GM12878 (cell line): ENCODE measurements around the gene RABGGTB. TPM values are rescaled to one million over a fixed set of nuclear protein-coding genes. Genes with fewer than 3 reads are reported as not detected.

Experiments used
- ATAC-seq: fragments of 200-7000 bp; cut with Tn5 transposase; 3 replicates; pipeline ENCODE4 v1.9.1; 2020; ENCODE audit warnings: mild to moderate bottlenecking, moderate library complexity
- BruUV-seq: library from RNA; stranded (reverse); fragments of 400-500 nt; replicated peaks from 2 replicates; lab custom pipeline; 2021; lab: Mats Ljungman, UMichigan
- CTCF ChIA-PET: fragments of 300-600 bp; sonication (Branson Sonifier 250); formaldehyde crosslinking; extraction: SDS; loops from one replicate; lab custom pipeline; 2021; ENCODE audit warnings: inconsistent platforms; lab: Yijun Ruan, JAX
- POLR2A ChIA-PET: fragments of 350-600 bp; formaldehyde crosslinking; extraction: SDS; loops from one replicate; lab custom pipeline; 2021; ENCODE audit warnings: inconsistent platforms; lab: Charles Lee
- RAD21 ChIA-PET: fragments of 300-600 bp; sonication (Branson Sonifier 250); formaldehyde crosslinking; loops from one replicate; lab custom pipeline; 2023; ENCODE audit warnings: antibody characterized with exemption; ENCODE audit not compliant: unreplicated experiment; lab: Charles Lee
- SMC1A ChIA-PET: fragments of 300-600 bp; sonication (Branson Sonifier 250); formaldehyde crosslinking; loops from one replicate; lab custom pipeline; 2023; ENCODE audit not compliant: unreplicated experiment, uncharacterized antibody; lab: Charles Lee
- DNase-seq: peaks from one replicate; pipeline ENCODE4 v3.0.0-alpha.2; 2011; ENCODE audit warnings: low read depth, low spot score
- FAIRE-seq: peaks from 3 replicates; lab custom pipeline; 2011; peaks lifted over from hg19 to GRCh38; lab: Jason Lieb, UNC
- H2AFZ ChIP-seq: 2 replicates; pipeline ENCODE4 v1.6.0; 2011; ENCODE audit warnings: low read depth, low read length, control low read depth; ENCODE audit not compliant: control insufficient read depth
- H3K27ac ChIP-seq: 2 replicates; pipeline ENCODE4 v1.5.1; 2011; ENCODE audit warnings: control low read depth; ENCODE audit not compliant: control insufficient read depth, insufficient read depth
- H3K27me3 ChIP-seq, 2 experiments: replicated peaks in 1 of 2; 2 replicates each; pipeline versions ENCODE4 v1.6.0 to v1.6.1; 2011; ENCODE audit warnings: low read length in 1 of 2; ENCODE audit not compliant: control insufficient read depth in 2 of 2, insufficient read depth in 2 of 2
- H3K36me3 ChIP-seq, 2 experiments: 2 replicates each; pipeline ENCODE4 v1.5.1; 2011; ENCODE audit warnings: low read length in 1 of 2; ENCODE audit not compliant: control insufficient read depth in 2 of 2, insufficient read depth in 2 of 2
- H3K4me1 ChIP-seq: 2 replicates; pipeline ENCODE4 v1.6.1; 2011; ENCODE audit warnings: mild to moderate bottlenecking, low read length, moderate library complexity, mixed read lengths; ENCODE audit not compliant: control insufficient read depth, insufficient read depth
- H3K4me2 ChIP-seq: 2 replicates; pipeline ENCODE4 v1.6.0; 2011; ENCODE audit warnings: control low read depth; ENCODE audit not compliant: control insufficient read depth, insufficient read depth
- H3K4me3 ChIP-seq: fragments of 200-600 bp; sonication (generic); 2 replicates; pipeline ENCODE4 v1.5.1; 2016
- H3K79me2 ChIP-seq: 2 replicates; pipeline ENCODE4 v1.6.0; 2011; ENCODE audit warnings: low read length; ENCODE audit not compliant: control insufficient read depth, insufficient read depth
- H3K9ac ChIP-seq: 2 replicates; pipeline ENCODE4 v1.8.0; 2011; ENCODE audit warnings: low read length, control low read depth, mixed read lengths; ENCODE audit not compliant: control insufficient read depth, insufficient read depth
- H3K9me3 ChIP-seq: replicated peaks from 3 replicates; pipeline ENCODE4 v1.5.1; 2011; ENCODE audit warnings: mild to moderate bottlenecking, low read length; ENCODE audit not compliant: control insufficient read depth, insufficient read depth
- H4K20me1 ChIP-seq: 2 replicates; pipeline ENCODE4 v1.6.0; 2011; ENCODE audit not compliant: control insufficient read depth, insufficient read depth
- CBX3 ChIP-seq: fragments of 200-600 bp; sonication (generic); IDR thresholded peaks from 2 replicates; pipeline ENCODE4 v1.6.1; 2016; ENCODE audit warnings: low read depth, borderline replicate concordance
- MAX ChIP-seq: IDR thresholded peaks from 2 replicates; pipeline ENCODE4 v1.6.1; 2012; ENCODE audit warnings: low read depth, low read length, improper control_type of control experiment
- MXI1 ChIP-seq: fragments of 150-350 bp; IDR thresholded peaks from 2 replicates; pipeline ENCODE4 v1.6.1; 2011; ENCODE audit warnings: low read depth, mild to moderate bottlenecking, inconsistent platforms, low read length, improper control_type of control experiment
- NRF1 ChIP-seq: conservative IDR thresholded peaks from 2 replicates; pipeline ENCODE4 v1.6.1; 2011; ENCODE audit warnings: mild to moderate bottlenecking, low read depth, low read length, improper control_type of control experiment
- POLR2A ChIP-seq: IDR thresholded peaks from 2 replicates; pipeline ENCODE4 v1.6.1; 2011; ENCODE audit warnings: low read depth, mild to moderate bottlenecking, low read length
- POLR2AphosphoS2 ChIP-seq: IDR thresholded peaks from 2 replicates; pipeline ENCODE4 v1.6.1; 2011; ENCODE audit warnings: low read depth, mild to moderate bottlenecking, low read length, improper control_type of control experiment, moderate library complexity
- RELB ChIP-seq: fragments of 450-650 bp; IDR thresholded peaks from 2 replicates; pipeline ENCODE4 v1.6.1; 2017; ENCODE audit warnings: low read depth, mild to moderate bottlenecking, moderate library complexity
- SMAD1 ChIP-seq: fragments of 450-650 bp; IDR thresholded peaks from 2 replicates; pipeline ENCODE4 v1.6.1; 2018; ENCODE audit warnings: mild to moderate bottlenecking, low read depth; ENCODE audit not compliant: partially characterized antibody
- TCF12 ChIP-seq: IDR thresholded peaks from 2 replicates; pipeline ENCODE4 v1.6.1; 2011; ENCODE audit warnings: low read depth, mild to moderate bottlenecking, low read length
- WGBS: methylation state at CpG from one replicate; pipeline ENCODE4 v1.1.6; 2016; ENCODE audit warnings: low lambda C conversion rate; ENCODE audit not compliant: insufficient replicate concordance, insufficient coverage; ENCODE audit errors: missing lambda C conversion rate; 5-methylcytosine and 5-hydroxymethylcytosine counted together
- in situ Hi-C: fragments of 300-500 bp; cut with MboI; formaldehyde crosslinking; loops from 9 replicates; pipeline ENCODE4 v1.14.3; 2018; ENCODE audit warnings: mixed read lengths
- intact Hi-C: fragments of 100-400 bp; cut with micrococcal nuclease; formaldehyde crosslinking; loops from one replicate; pipeline ENCODE4 v1.14.2; 2022; ENCODE audit not compliant: unreplicated experiment
- polyA plus RNA-seq, 11 experiments: library from polyadenylated mRNA; depleted of rRNA in 4 of 11; unstranded in 6 of 11; stranded (reverse) in 5 of 11; fragments of >200 nt; fragmentation: Nextera tagmentation in 4 of 11; fragmentation: Illumina TruSeq in 1 of 11; extraction: Ambion mirVana in 4 of 11; extraction: Trizol in 1 of 11; gene quantifications; 1 replicate in 1 of 11; 2 replicates in 10 of 11; pipeline versions ENCODE4 v1.2.1 to v1.2.3, GENCODE V29; 2011 to 2016; ENCODE audit warnings: inconsistent platforms in 2 of 11, missing spikeins in 2 of 11, low read depth in 1 of 11
- total RNA-seq, 4 experiments: library from RNA; depleted of rRNA in 3 of 4; stranded (reverse); fragments of >200 nt in 3 of 4; fragmentation: Illumina TruSeq in 1 of 4; extraction: Trizol in 1 of 4; gene quantifications; 2 replicates each; pipeline versions ENCODE4 v1.2.1 to v1.2.3, GENCODE V29; 2013 to 2021
- TF ChIP-seq, protein P1 (sequence below): fragments of 150-350 bp; IDR thresholded peaks from 2 replicates; pipeline ENCODE4 v1.6.1; 2016; ENCODE audit warnings: low read depth, low read length
- TF ChIP-seq, protein P2 (sequence below): fragments of 150-350 bp; IDR thresholded peaks from 2 replicates; pipeline ENCODE4 v1.6.1; 2014; ENCODE audit warnings: mild to moderate bottlenecking, low read depth, low read length

RABGGTB gene
- total and polyA plus RNA-seq, 10 of the 15 experiments (the other 5 are each of a cell fraction or from before 2014, with no cell fraction given), result 50.5 to 213 (median 157) TPM

DNA sequence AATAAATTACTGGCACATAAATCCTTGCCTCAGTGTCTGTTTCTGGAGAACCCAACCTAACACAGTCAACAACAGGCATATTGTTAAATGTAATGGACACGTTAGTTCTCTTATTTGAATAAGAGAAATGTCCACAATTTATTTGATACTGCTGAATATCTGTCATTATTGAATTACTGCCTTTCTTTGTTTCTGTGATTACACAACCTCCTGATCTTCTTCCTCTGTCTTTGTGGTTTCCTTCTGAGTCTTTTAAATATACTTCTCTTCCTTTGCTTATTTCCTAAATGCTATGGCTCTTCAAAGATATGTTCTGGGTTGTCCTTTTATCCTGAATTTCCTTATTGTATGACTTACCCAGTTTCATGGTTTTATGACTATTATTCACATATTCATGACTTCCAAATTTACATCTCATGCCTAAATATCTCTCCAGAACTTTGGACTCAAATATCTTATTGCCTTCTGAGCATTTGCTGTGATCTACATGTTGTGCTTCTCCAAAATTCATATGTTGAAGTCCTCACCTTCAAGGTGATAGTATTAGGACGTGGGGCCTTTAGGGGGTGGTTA is 50.6 kb downstream of the RABGGTB start:
- H2AFZ ChIP-seq, result no peak overlapping the region
- no peaks in the 10 kb centered on the region for H3K36me3 ChIP-seq
- no peak for ATAC-seq
- H3K9ac ChIP-seq, result no peak overlapping the region
- no peak for DNase-seq
- RAD21 ChIA-PET, result no interaction called here
- H3K27ac ChIP-seq, result no peak overlapping the region
- SMC1A ChIA-PET, result interaction anchor here (0.6 kb wide), 1 partner anchor 180 kb away, joined by 3 read pairs; no protein-coding TSS in a partner anchor
- H3K4me1 ChIP-seq, result no peaks in the 10 kb centered on the region
- intact Hi-C loops (no loop called here), in situ Hi-C loops (no loop called here)
- TF ChIP-seq CBX3 (no peak), POLR2AphosphoS2 (no peak), RELB (no peak), MAX (no peak)
- POLR2A ChIA-PET, result no interaction called here
- H3K4me3 ChIP-seq, result no peak overlapping the region
- no peaks in the 10 kb centered on the region for H3K27me3 ChIP-seq
- no peak for FAIRE-seq
- H3K9me3 ChIP-seq, result no peaks in the 10 kb centered on the region
- H4K20me1 ChIP-seq, result no peaks in the 10 kb centered on the region
- H3K4me2 ChIP-seq, result no peak overlapping the region
- H3K79me2 ChIP-seq, result no peaks in the 10 kb centered on the region
- BruUV-seq, result no TSS peak
- WGBS, result 0% methylated on average over 2 of the region's 2 CpGs
- CTCF ChIA-PET, result no interaction called here

GRCh38 chr1:75838079-75838478 is 52.0 kb downstream of the RABGGTB start:
- Histone ChIP-seq H3K27ac (no peak overlapping the region), H3K79me2 (no peaks in the 10 kb centered on the region), H3K9ac (no peak overlapping the region), H3K27me3 (no peaks in the 10 kb centered on the region), H3K4me1 (no peaks in the 10 kb centered on the region), H3K9me3 (no peaks in the 10 kb centered on the region), H4K20me1 (no peaks in the 10 kb centered on the region), H3K4me2 (no peak overlapping the region), H2AFZ (no peak overlapping the region), H3K36me3 (no peaks in the 10 kb centered on the region), H3K4me3 (no peak overlapping the region)
- CTCF ChIA-PET, result no interaction called here
- DNase-seq (no peak), ATAC-seq (no peak), FAIRE-seq (no peak)
- WGBS, result 47% methylated on average over 2 of the region's 2 CpGs
- SMC1A ChIA-PET, result no interaction called here
- no TSS peak for BruUV-seq
- POLR2A ChIA-PET, result no interaction called here
- intact Hi-C loops, result no loop called here
- RAD21 ChIA-PET, result no interaction called here
- in situ Hi-C loops, result no loop called here
- TF ChIP-seq, protein P1, sequence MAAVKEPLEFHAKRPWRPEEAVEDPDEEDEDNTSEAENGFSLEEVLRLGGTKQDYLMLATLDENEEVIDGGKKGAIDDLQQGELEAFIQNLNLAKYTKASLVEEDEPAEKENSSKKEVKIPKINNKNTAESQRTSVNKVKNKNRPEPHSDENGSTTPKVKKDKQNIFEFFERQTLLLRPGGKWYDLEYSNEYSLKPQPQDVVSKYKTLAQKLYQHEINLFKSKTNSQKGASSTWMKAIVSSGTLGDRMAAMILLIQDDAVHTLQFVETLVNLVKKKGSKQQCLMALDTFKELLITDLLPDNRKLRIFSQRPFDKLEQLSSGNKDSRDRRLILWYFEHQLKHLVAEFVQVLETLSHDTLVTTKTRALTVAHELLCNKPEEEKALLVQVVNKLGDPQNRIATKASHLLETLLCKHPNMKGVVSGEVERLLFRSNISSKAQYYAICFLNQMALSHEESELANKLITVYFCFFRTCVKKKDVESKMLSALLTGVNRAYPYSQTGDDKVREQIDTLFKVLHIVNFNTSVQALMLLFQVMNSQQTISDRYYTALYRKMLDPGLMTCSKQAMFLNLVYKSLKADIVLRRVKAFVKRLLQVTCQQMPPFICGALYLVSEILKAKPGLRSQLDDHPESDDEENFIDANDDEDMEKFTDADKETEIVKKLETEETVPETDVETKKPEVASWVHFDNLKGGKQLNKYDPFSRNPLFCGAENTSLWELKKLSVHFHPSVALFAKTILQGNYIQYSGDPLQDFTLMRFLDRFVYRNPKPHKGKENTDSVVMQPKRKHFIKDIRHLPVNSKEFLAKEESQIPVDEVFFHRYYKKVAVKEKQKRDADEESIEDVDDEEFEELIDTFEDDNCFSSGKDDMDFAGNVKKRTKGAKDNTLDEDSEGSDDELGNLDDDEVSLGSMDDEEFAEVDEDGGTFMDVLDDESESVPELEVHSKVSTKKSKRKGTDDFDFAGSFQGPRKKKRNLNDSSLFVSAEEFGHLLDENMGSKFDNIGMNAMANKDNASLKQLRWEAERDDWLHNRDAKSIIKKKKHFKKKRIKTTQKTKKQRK, result no peak
- no peak for TF ChIP-seq TCF12
- no peak for TF ChIP-seq MXI1
- no peak for TF ChIP-seq NRF1
- no peak for TF ChIP-seq SMAD1
- TF ChIP-seq, protein P2, sequence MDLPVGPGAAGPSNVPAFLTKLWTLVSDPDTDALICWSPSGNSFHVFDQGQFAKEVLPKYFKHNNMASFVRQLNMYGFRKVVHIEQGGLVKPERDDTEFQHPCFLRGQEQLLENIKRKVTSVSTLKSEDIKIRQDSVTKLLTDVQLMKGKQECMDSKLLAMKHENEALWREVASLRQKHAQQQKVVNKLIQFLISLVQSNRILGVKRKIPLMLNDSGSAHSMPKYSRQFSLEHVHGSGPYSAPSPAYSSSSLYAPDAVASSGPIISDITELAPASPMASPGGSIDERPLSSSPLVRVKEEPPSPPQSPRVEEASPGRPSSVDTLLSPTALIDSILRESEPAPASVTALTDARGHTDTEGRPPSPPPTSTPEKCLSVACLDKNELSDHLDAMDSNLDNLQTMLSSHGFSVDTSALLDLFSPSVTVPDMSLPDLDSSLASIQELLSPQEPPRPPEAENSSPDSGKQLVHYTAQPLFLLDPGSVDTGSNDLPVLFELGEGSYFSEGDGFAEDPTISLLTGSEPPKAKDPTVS, result no peak
- TF ChIP-seq POLR2A, result no peak
